T-helper 1 cell treated with Interleukin-12 subunit alpha and Interleukin-12 subunit beta and Interleukin-4 antibody, amounts not matched to agents 30 ng/mL and 1 ng/mL, for 36 hours (primary cell): ENCODE measurements around the gene RS1. TPM values are rescaled to one million over a fixed set of nuclear protein-coding genes. Genes with fewer than 3 reads are reported as not detected.

Experiments
- intact Hi-C: fragments of 100-400 bp; cut with micrococcal nuclease; formaldehyde crosslinking; loops from one replicate; pipeline ENCODE4 v1.15.1; 2024
- total RNA-seq: library from RNA; stranded (reverse); gene quantifications from 2 replicates; pipeline ENCODE4 v1.2.3, GENCODE V29; 2022

RS1 gene
- total RNA-seq, 1 donor from 2014 or later = not detected

DNA sequence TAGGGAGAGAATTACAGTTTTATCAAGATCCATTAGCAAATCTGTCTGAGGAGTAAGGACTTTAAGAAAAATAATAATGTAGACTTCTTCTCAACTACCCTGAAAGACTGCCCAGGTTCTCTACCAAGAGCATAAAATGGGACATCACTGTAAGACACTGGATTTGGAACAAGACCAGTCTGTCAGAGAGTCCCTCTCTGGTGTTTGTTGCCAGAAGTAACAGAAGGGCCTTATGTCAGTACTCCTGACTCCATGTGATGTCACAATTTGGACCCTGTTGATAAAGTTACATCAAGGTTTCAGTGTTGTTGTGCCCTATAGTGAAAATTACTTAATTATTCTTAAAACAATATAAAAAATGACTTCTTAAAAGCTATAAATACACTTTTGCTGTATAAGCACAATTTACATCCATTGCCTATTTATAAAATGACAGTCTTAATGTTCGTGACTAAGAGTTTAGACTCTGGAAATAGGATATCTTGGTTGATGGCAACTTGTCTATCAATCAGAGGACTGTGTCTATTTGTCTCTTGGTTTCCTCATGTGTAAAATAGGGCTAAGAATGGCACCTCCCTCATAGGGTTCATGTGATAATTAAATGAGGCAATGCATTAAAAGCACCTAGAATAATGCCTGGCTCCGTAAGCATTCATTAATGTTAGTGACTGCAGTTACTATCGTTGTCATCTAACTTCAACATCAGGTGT lies 57.8 kb downstream of the RS1 start:
- intact Hi-C loops = no loop called here

DNA sequence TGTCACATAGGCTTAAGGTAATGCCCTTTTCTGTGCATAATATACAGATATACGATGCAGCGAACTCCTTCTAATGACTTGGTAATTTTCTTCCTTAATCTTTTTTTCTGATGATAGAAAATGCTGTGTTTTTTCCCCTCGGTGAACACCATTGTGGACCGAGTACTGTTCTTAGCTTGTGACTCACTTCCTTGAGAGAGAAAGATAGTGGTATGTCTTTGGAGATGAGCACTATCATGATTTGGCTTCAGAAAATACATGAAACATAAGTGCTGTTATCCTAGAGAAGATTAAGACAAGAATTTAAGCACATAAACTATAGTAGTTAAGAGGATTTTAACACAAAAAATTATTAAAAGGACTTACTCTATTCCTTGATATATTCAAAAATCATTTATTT lies 63.9 kb downstream of the RS1 start:
- intact Hi-C loops = no loop called here

DNA sequence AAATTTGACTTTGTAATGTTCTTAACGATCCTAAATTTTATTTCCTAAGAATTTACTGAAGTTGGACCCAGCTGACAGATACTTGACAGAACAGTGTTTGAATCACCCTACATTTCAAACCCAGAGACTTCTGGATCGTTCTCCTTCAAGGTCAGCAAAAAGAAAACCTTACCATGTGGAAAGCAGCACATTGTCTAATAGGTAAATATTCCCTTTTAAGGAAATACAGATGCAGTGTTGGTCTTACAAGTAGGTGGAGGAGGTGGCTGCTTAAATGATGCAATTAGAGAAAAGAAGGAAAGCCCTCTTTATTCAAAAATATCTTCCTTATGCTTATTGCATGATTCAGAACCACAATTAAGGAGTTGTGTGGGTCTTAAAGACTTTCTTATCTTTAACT lies 73.5 kb downstream of the RS1 start:
- intact Hi-C loops = no loop called here

DNA sequence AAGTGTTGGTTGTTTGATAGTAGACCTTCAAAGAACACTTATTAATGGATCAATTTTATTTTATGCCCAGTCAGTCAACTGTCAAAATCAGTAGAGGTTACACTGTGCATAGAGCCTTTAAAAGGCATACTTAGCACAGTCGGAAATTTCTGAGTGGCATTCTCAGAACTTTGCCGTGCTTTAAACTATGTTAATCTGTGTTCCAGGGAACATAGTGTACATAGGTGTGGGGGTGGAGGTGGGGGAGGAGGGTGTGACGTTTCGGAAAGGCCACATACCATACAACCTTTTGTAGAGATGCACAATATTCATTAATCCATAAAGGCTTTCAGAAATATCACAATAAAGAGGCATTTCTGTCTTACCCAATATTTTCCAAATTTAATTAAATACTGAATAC lies 75.8 kb downstream of the RS1 start:
- intact Hi-C loops = no loop called here

DNA sequence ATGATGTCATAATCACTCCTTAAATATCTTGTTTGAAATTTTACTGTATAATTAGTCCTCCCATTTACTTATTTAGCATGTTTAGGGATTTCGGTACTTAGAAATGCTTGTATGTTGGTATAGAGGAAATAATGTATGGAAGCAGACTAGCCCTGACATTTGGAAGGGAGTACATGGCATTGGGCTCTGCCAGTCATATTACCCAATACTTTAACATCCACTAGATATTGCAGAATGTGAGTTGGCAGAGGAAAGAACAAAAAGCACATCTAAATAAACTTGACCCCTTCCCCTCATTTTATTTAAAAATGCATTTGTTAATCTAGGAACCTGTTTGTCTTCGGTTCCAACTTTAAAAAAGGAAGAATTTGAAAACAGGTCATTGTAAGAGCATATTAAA lies 77.8 kb downstream of the RS1 start:
- intact Hi-C loops = no loop called here

DNA sequence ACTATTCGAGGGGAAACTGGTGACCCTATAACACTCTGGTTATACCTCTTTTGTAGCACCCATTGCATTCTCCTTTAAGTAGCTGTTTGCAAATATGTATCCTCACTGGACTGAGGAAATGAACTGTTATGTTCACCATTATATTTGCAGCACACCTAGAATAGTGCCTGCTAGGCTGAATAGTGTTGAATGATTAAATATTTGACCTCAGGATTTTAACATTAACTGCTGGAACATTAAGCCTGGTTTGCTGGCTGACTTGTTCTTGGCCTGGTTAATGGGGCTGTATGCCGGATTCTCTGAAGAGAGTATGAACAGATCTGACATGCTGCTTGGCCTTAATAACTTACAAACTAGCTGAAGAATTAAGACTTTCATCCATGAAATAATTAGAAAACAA lies 80.1 kb downstream of the RS1 start:
- intact Hi-C loops = no loop called here

Other genes with a start within 250 kb of the RS1 start
- gene CDKL5, start 246.5 kb downstream of the RS1 start, total RNA-seq = 0.68 and 1.2 TPM in 2 replicates
- gene PPEF1, start 35.5 kb upstream of the RS1 start, total RNA-seq = 0.10 TPM in 1 of 2 replicates, not detected in the other